GM18507 (cell line): Measurements from ENCODE around the gene SAP30.
A peak's percentile ranks its signal among the peaks of the same experiment; 100 is the strongest.

ENCODE experiments used
- DNase-seq: peaks from one replicate; pipeline ENCODE4 v3.0.0; 2011; ENCODE audit warnings: low read depth; ENCODE audit not compliant: insufficient read length; ENCODE audit errors: extremely low spot score
- FAIRE-seq: peaks from 2 replicates; lab custom pipeline; 2011; peaks lifted over from hg19 to GRCh38; lab: Jason Lieb, UNC

The SAP30 gene

GRCh38 chr4:173410079-173410478, 39.3 kb downstream of the SAP30 start:
- no peak for DNase-seq
- no peak for FAIRE-seq

GRCh38 chr4:173411106-173411693, 40.4 kb downstream of the SAP30 start:
- FAIRE-seq: no peak
- no peak for DNase-seq

- no peak for DNase-seq
- no peak for FAIRE-seq
These were observed 42.3 kb downstream of the SAP30 start for GRCh38 chr4:173413036-173413435.

GRCh38 chr4:173414456-173414855, 43.7 kb downstream of the SAP30 start:
- DNase-seq: no peak
- FAIRE-seq: no peak

GRCh38 chr4:173415092-173415491, 44.3 kb downstream of the SAP30 start:
- no peak for DNase-seq
- no peak for FAIRE-seq

- DNase-seq (no peak), FAIRE-seq (no peak)
These were observed 45.3 kb downstream of the SAP30 start for GRCh38 chr4:173415885-173416653.

GRCh38 chr4:173417833-173418232, 47.1 kb downstream of the SAP30 start:
- DNase-seq (no peak), FAIRE-seq (no peak)

- no peak for DNase-seq
- FAIRE-seq: no peak
These were observed 47.9 kb downstream of the SAP30 start for GRCh38 chr4:173418639-173419038.

- FAIRE-seq (peak; percentile 71), DNase-seq (no peak)
These were observed 49.6 kb downstream of the SAP30 start for GRCh38 chr4:173420324-173420752.

GRCh38 chr4:173420801-173421200, 50.0 kb downstream of the SAP30 start:
- DNase-seq (no peak), FAIRE-seq (no peak)

GRCh38 chr4:173424899-173425805, 54.4 kb downstream of the SAP30 start:
- FAIRE-seq (no peak), DNase-seq (no peak)

- FAIRE-seq (no peak), DNase-seq (no peak)
These were observed 55.3 kb downstream of the SAP30 start for GRCh38 chr4:173426064-173426463.
